ENCODE results near the gene TBCC. TPM values are rescaled to one million over a fixed set of nuclear protein-coding genes. Genes with fewer than 3 reads are reported as not detected.

TBCC gene
- total and polyA plus RNA-seq, 10 of the 15 experiments (the other 5 are each of a cell fraction or from before 2014, with no cell fraction given) = 2.5 to 41.9 (median 20.3) TPM

DNA sequence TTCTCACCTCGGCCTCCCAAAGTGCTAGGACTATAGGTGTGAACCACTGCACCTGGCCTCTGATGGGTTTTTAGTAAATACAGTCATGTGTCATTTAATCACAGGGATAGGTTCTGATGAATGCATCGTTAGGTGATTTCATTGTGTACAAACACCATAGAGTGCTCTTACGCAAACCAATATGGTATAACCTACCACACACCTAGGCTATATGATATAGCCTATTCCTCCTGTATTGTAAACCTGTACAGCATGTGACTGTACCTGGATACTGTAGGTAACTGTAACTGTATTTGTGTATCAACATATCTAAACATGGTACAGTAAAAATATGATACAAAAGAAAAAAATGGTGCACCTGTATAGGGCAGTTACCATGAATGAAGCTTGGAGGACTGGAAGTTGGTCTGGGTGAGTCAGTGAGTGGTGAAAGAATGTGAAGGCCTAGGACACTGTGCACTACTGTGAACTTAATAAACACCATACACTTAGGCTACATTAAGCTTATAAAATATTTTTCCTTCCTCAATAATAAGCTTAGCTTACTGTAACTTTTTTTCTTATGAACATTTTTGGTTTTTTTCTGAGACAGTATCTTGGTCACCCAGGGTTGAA lies 45.9 kb upstream of the TBCC start (continued):
- TF ChIP-seq, protein P1, sequence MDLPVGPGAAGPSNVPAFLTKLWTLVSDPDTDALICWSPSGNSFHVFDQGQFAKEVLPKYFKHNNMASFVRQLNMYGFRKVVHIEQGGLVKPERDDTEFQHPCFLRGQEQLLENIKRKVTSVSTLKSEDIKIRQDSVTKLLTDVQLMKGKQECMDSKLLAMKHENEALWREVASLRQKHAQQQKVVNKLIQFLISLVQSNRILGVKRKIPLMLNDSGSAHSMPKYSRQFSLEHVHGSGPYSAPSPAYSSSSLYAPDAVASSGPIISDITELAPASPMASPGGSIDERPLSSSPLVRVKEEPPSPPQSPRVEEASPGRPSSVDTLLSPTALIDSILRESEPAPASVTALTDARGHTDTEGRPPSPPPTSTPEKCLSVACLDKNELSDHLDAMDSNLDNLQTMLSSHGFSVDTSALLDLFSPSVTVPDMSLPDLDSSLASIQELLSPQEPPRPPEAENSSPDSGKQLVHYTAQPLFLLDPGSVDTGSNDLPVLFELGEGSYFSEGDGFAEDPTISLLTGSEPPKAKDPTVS (IDR thresholded peaks at IDR 0.05; ENCODE audit: low read depth, low read length) = no peak
- TF ChIP-seq, protein P2, sequence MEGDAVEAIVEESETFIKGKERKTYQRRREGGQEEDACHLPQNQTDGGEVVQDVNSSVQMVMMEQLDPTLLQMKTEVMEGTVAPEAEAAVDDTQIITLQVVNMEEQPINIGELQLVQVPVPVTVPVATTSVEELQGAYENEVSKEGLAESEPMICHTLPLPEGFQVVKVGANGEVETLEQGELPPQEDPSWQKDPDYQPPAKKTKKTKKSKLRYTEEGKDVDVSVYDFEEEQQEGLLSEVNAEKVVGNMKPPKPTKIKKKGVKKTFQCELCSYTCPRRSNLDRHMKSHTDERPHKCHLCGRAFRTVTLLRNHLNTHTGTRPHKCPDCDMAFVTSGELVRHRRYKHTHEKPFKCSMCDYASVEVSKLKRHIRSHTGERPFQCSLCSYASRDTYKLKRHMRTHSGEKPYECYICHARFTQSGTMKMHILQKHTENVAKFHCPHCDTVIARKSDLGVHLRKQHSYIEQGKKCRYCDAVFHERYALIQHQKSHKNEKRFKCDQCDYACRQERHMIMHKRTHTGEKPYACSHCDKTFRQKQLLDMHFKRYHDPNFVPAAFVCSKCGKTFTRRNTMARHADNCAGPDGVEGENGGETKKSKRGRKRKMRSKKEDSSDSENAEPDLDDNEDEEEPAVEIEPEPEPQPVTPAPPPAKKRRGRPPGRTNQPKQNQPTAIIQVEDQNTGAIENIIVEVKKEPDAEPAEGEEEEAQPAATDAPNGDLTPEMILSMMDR (IDR thresholded peaks at IDR 0.05 in 2 of 3, conservative IDR thresholded peaks at IDR 0.05 in 1 of 3; ENCODE audit: control insufficient read depth in 2 of 3, extremely low read depth in 1 of 3, insufficient read depth in 1 of 3, low read depth in 3 of 3, low read length in 3 of 3) = no peak
- no peak for TF ChIP-seq MEF2B (IDR thresholded peaks at IDR 0.05; ENCODE audit: partially characterized antibody, poor library complexity, severe bottlenecking)
- TF ChIP-seq NFYB (IDR thresholded peaks at IDR 0.05; ENCODE audit: insufficient read depth, low read depth, low read length) = no peak
- no peak for TF ChIP-seq ZBTB4 (CRISPR knock-in tag; IDR thresholded peaks at IDR 0.05)
- no peak for TF ChIP-seq NR2F1 (conservative IDR thresholded peaks at IDR 0.05)
- no peak for TF ChIP-seq GATAD2B (conservative IDR thresholded peaks at IDR 0.05; ENCODE audit: low read depth)
